Panc1 (cell line): Measurements from ENCODE around the gene CES4A. TPM values are rescaled to one million over a fixed set of nuclear protein-coding genes. Genes with fewer than 3 reads are reported as not detected.

Source experiments
- ATAC-seq: fragments of 200-7000 bp; cut with Tn5 transposase; 2 replicates; pipeline ENCODE4 v1.9.1; 2020; ENCODE audit warnings: mild to moderate bottlenecking, moderate library complexity
- BruUV-seq: library from RNA; stranded (reverse); fragments of 400-500 nt; replicated peaks from 2 replicates; lab custom pipeline; 2021; lab: Mats Ljungman, UMichigan
- CTCF ChIA-PET: fragments of 300-600 bp; sonication (Branson Sonifier 250); formaldehyde crosslinking; loops from one replicate; lab custom pipeline; 2022; ENCODE audit warnings: antibody characterized with exemption; lab: Charles Lee
- POLR2A ChIA-PET: fragments of 300-600 bp; sonication (Branson Sonifier 250); formaldehyde crosslinking; loops from one replicate; lab custom pipeline; 2022; ENCODE audit warnings: antibody characterized with exemption; lab: Charles Lee
- DNase-seq: peaks from one replicate; pipeline ENCODE4 v3.0.0-alpha.2; 2010; ENCODE audit warnings: low read depth, low spot score
- H3K27ac ChIP-seq: 2 replicates; pipeline ENCODE4 v1.5.1; 2011; ENCODE audit warnings: mild to moderate bottlenecking, low read length, inconsistent platforms
- H3K27me3 ChIP-seq: fragments of 200-500 bp; sonication (Bioruptor generic); 2 replicates; pipeline ENCODE4 v1.6.0; 2014; ENCODE audit warnings: low read length, inconsistent platforms; ENCODE audit not compliant: control insufficient read depth, insufficient read depth
- H3K36me3 ChIP-seq: fragments of 200-500 bp; sonication (Bioruptor generic); 2 replicates; pipeline ENCODE4 v1.5.1; 2014; ENCODE audit warnings: inconsistent platforms, mild to moderate bottlenecking, low read length, moderate library complexity; ENCODE audit not compliant: control insufficient read depth, insufficient read depth
- H3K4me1 ChIP-seq: 2 replicates; pipeline ENCODE4 v1.5.1; 2011; ENCODE audit warnings: inconsistent platforms, mild to moderate bottlenecking, low read length, moderate library complexity; ENCODE audit not compliant: control insufficient read depth, insufficient read depth
- H3K4me3 ChIP-seq, 2 experiments: 2 replicates each; pipeline ENCODE4 v1.5.1; 2011 to 2012; ENCODE audit warnings: low read depth in 2 of 2, low read length in 2 of 2, mild to moderate bottlenecking in 2 of 2, inconsistent platforms in 1 of 2, moderate library complexity in 1 of 2
- H3K9me3 ChIP-seq: fragments of 200-500 bp; sonication (Bioruptor generic); 2 replicates; pipeline ENCODE4 v1.5.1; 2014; ENCODE audit warnings: low read depth, mild to moderate bottlenecking, inconsistent platforms, low read length, moderate library complexity; ENCODE audit not compliant: control insufficient read depth, insufficient read depth
- CTCF ChIP-seq: fragments of 450-650 bp; IDR thresholded peaks from 2 replicates; pipeline ENCODE4 v1.5.1; 2017; ENCODE audit warnings: mild to moderate bottlenecking
- POLR2AphosphoS5 ChIP-seq: IDR thresholded peaks from 2 replicates; pipeline ENCODE4 v1.6.1; 2012; ENCODE audit warnings: mild to moderate bottlenecking, low read depth, low read length, moderate library complexity
- SIN3A ChIP-seq: IDR thresholded peaks from 2 replicates; pipeline ENCODE4 v1.6.1; 2012; ENCODE audit warnings: low read depth, mild to moderate bottlenecking, low read length, moderate library complexity, borderline replicate concordance; ENCODE audit not compliant: insufficient read depth
- TCF7L2 ChIP-seq: IDR thresholded peaks from 2 replicates; pipeline ENCODE4 v1.6.1; 2011; ENCODE audit warnings: mild to moderate bottlenecking, low read depth, low read length, inconsistent platforms
- in situ Hi-C: cut with HindIII; loops from 2 replicates; pipeline ENCODE4 v1.10.0; 2016; ENCODE audit warnings: low sequenced_read_pairs, low pct_unique_long_range_greater_than_20kb
- intact Hi-C: fragments of 100-400 bp; cut with micrococcal nuclease; formaldehyde crosslinking; loops from one replicate; pipeline ENCODE4 v1.10.0; 2022; ENCODE audit not compliant: unreplicated experiment
- total RNA-seq: library from RNA; stranded (reverse); gene quantifications from one replicate; pipeline ENCODE4 v1.2.1, GENCODE V29; 2021; ENCODE audit not compliant: unreplicated experiment
- TF ChIP-seq, protein P1 (sequence below), 2 experiments: IDR thresholded peaks; 2 replicates each; pipeline ENCODE4 v1.6.1; 2011 to 2012; ENCODE audit warnings: low read depth in 2 of 2, control low read depth in 1 of 2, low read length in 1 of 2, mild to moderate bottlenecking in 1 of 2, moderate library complexity in 1 of 2; ENCODE audit not compliant: insufficient read depth in 1 of 2

The CES4A gene
- total RNA-seq, 1 experiment from 2014 or later, result 6.1 TPM

- H3K27me3 ChIP-seq, result no peaks in the 10 kb centered on the region
- no TSS peak for BruUV-seq
- ChIA-PET CTCF (interaction anchor here (0.6 kb wide), 1 partner anchor 155 kb away, joined by 5 read pairs; no protein-coding TSS in a partner anchor), POLR2A (interaction anchor here (0.6 kb wide), 1 partner anchor 186 kb away, joined by 4 read pairs; no protein-coding TSS in a partner anchor)
- H3K4me1 ChIP-seq, result no peaks in the 10 kb centered on the region; the same call in 1 of the 2 replicates
- ATAC-seq (no peak), DNase-seq (no peak)
- H3K9me3 ChIP-seq, result no peaks in the 10 kb centered on the region
- H3K36me3 ChIP-seq, result no peaks in the 10 kb centered on the region
- intact Hi-C loops (loop anchor here (10.0 kb wide), 1 partner anchor 226 kb away; the partner anchor contains the start of gene MATCAP1), in situ Hi-C loops (no loop called here)
- TF ChIP-seq TCF7L2 (no peak), POLR2AphosphoS5 (no peak), CTCF (no peak), SIN3A (no peak)
- TF ChIP-seq, protein P1, sequence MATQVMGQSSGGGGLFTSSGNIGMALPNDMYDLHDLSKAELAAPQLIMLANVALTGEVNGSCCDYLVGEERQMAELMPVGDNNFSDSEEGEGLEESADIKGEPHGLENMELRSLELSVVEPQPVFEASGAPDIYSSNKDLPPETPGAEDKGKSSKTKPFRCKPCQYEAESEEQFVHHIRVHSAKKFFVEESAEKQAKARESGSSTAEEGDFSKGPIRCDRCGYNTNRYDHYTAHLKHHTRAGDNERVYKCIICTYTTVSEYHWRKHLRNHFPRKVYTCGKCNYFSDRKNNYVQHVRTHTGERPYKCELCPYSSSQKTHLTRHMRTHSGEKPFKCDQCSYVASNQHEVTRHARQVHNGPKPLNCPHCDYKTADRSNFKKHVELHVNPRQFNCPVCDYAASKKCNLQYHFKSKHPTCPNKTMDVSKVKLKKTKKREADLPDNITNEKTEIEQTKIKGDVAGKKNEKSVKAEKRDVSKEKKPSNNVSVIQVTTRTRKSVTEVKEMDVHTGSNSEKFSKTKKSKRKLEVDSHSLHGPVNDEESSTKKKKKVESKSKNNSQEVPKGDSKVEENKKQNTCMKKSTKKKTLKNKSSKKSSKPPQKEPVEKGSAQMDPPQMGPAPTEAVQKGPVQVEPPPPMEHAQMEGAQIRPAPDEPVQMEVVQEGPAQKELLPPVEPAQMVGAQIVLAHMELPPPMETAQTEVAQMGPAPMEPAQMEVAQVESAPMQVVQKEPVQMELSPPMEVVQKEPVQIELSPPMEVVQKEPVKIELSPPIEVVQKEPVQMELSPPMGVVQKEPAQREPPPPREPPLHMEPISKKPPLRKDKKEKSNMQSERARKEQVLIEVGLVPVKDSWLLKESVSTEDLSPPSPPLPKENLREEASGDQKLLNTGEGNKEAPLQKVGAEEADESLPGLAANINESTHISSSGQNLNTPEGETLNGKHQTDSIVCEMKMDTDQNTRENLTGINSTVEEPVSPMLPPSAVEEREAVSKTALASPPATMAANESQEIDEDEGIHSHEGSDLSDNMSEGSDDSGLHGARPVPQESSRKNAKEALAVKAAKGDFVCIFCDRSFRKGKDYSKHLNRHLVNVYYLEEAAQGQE (IDR thresholded peaks at IDR 0.05; ENCODE audit: insufficient read depth in 1 of 2, low read depth in 2 of 2, low read length in 1 of 2), result no peak
- H3K27ac ChIP-seq, result no peak overlapping the region
- no peak overlapping the region for H3K4me3 ChIP-seq
These were observed 29.3 kb upstream of the CES4A start for GRCh38 chr16:66958857-66959703.

DNA sequence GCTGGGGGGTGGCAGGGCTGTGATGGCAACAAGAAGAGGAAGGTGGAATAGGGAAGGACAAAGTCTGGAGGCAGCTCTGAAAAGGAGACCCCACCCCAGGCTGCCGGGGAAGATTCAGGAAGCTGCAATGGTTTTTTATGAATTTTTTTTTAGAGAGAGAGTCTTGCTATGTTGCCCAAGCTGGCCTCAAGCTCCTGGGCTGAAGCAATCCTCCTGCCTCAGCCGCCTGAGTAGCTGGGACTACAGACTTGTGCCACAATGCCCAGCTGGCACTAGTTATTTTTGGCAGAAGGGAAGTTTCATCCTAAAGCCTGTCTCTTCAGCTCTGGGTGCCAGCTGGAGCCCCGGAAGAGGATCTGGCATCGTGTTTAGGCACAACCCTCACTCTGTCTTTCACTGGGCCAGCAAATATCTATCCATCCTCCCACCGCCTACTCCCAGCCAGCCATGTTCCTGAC lies 28.7 kb upstream of the CES4A start:
- no peaks in the 10 kb centered on the region for H3K4me1 ChIP-seq
- H3K4me3 ChIP-seq, result no peak overlapping the region
- H3K27me3 ChIP-seq, result no peaks in the 10 kb centered on the region
- no TSS peak for BruUV-seq
- ChIA-PET POLR2A (interaction anchor here (0.6 kb wide), 1 partner anchor 187 kb away, joined by 4 read pairs; no protein-coding TSS in a partner anchor), CTCF (no interaction called here)
- no peaks in the 10 kb centered on the region for H3K9me3 ChIP-seq
- H3K27ac ChIP-seq, result no peak overlapping the region
- DNase-seq (no peak), ATAC-seq (no peak)
- no peaks in the 10 kb centered on the region for H3K36me3 ChIP-seq
- TF ChIP-seq SIN3A, result no peak
- no peak for TF ChIP-seq POLR2AphosphoS5
- TF ChIP-seq CTCF, result no peak
- TF ChIP-seq, protein P1 (IDR thresholded peaks at IDR 0.05; ENCODE audit: insufficient read depth in 1 of 2, low read depth in 2 of 2, low read length in 1 of 2), result no peak
- no peak for TF ChIP-seq TCF7L2
- in situ Hi-C loops (no loop called here), intact Hi-C loops (loop anchor here (10.0 kb wide), 1 partner anchor 225 kb away; the partner anchor contains the start of gene MATCAP1)
